H1 (cell line): ENCODE results near the gene GPC3.

ENCODE experiments used
- ATF3 ChIP-seq: IDR thresholded peaks from 2 replicates; pipeline ENCODE4 v1.6.1; 2011; ENCODE audit warnings: low read depth, mild to moderate bottlenecking, low read length; ENCODE audit not compliant: insufficient read depth
- CHD1 ChIP-seq: IDR thresholded peaks from 2 replicates; pipeline ENCODE4 v1.6.1; 2012; ENCODE audit warnings: low read depth, low read length, improper control_type of control experiment
- CTCF ChIP-seq, 3 experiments: IDR thresholded peaks; 1 replicate in 2 of 3; 2 replicates in 1 of 3; pipeline versions ENCODE4 v1.5.1 to v1.6.1; 2011; ENCODE audit warnings: low read length in 3 of 3, mild to moderate bottlenecking in 3 of 3, inconsistent platforms in 2 of 3, low read depth in 1 of 3, moderate library complexity in 1 of 3; ENCODE audit not compliant: insufficient read depth in 1 of 3; ENCODE audit errors: control extremely low read depth in 1 of 3
- EGR1 ChIP-seq: IDR thresholded peaks from 2 replicates; pipeline ENCODE4 v1.6.1; 2011; ENCODE audit warnings: low read depth, low read length, borderline replicate concordance
- POLR2A ChIP-seq, 2 experiments: IDR thresholded peaks; 1 replicate in 1 of 2; 2 replicates in 1 of 2; pipeline ENCODE4 v1.6.1; 2011; ENCODE audit warnings: low read depth in 2 of 2, low read length in 2 of 2, mild to moderate bottlenecking in 2 of 2; ENCODE audit errors: control extremely low read depth in 1 of 2

DNA sequence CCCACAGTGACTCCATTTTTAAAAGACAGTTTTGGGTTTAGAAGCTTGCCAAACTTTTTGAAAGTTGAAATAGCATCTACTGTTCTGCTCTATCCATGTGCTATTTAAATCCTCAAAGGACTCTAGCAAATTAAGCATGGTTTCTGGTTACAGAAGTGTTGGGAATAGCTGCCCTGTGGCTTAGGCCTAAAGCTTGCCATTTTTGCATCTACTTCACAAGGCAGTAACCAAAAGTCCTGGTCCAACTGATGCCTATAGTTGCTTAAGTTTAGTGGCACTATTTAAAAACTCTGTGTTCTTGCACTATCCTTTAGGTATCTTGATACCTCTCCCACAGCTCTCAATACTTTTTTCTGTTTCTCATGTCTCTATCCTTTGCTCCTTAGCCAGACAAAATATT is 319.1 kb downstream of the GPC3 start:
- TF ChIP-seq POLR2A (IDR thresholded peaks at IDR 0.05; ENCODE audit: control extremely low read depth in 1 of 2, low read depth in 2 of 2, low read length in 2 of 2) = no peak
- no peak for TF ChIP-seq CTCF (IDR thresholded peaks at IDR 0.05; ENCODE audit: control extremely low read depth in 1 of 3, insufficient read depth in 1 of 3, low read depth in 1 of 3, low read length in 3 of 3)
- no peak for TF ChIP-seq EGR1
- no peak for TF ChIP-seq ATF3
- TF ChIP-seq CHD1 = no peak
